Endothelial cell (in vitro differentiated cells): ENCODE measurements around the gene TMEM236. TPM values are rescaled to one million over a fixed set of nuclear protein-coding genes. Genes with fewer than 3 reads are reported as not detected.

Experiments used
- DNase-seq: peaks from one replicate; pipeline ENCODE4 v3.0.0; 2021; ENCODE audit warnings: low spot score
- H3K27ac Mint-ChIP-seq: one replicate; pipeline ENCODE4 v1.8.0; 2021; ENCODE audit warnings: mixed read lengths, inconsistent platforms; ENCODE audit not compliant: unreplicated experiment
- H3K27me3 Mint-ChIP-seq: one replicate; pipeline ENCODE4 v1.8.0; 2021; ENCODE audit warnings: mild to moderate bottlenecking, moderate library complexity, mixed read lengths, inconsistent platforms; ENCODE audit not compliant: unreplicated experiment
- H3K36me3 Mint-ChIP-seq: one replicate; pipeline ENCODE4 v1.8.0; 2021; ENCODE audit warnings: mild to moderate bottlenecking, low read depth, mixed read lengths, inconsistent platforms; ENCODE audit not compliant: unreplicated experiment
- H3K4me1 Mint-ChIP-seq: one replicate; pipeline ENCODE4 v1.8.0; 2021; ENCODE audit warnings: mild to moderate bottlenecking, mixed read lengths, inconsistent platforms; ENCODE audit not compliant: unreplicated experiment
- H3K4me3 Mint-ChIP-seq: one replicate; pipeline ENCODE4 v1.8.0; 2021; ENCODE audit warnings: mild to moderate bottlenecking, mixed read lengths, inconsistent platforms; ENCODE audit not compliant: unreplicated experiment
- H3K9me3 Mint-ChIP-seq: one replicate; pipeline ENCODE4 v1.8.0; 2021; ENCODE audit warnings: mixed read lengths, inconsistent platforms; ENCODE audit not compliant: unreplicated experiment
- CTCF ChIP-seq: fragments of 200-600 bp; sonication (generic); IDR thresholded peaks from one replicate; pipeline ENCODE4 v1.5.0; 2021; ENCODE audit warnings: antibody characterized with exemption; ENCODE audit not compliant: unreplicated experiment
- total RNA-seq: library from RNA; stranded (reverse); fragmentation: NEBNext Ultra II Directional; extraction: Animal tissue kit (Norgen Biotek cat#: 25700); gene quantifications from one replicate; pipeline ENCODE4 v1.2.1, GENCODE V29; 2021; ENCODE audit not compliant: unreplicated experiment

Gene TMEM236
- total RNA-seq, 1 donor from 2014 or later = 0.05 TPM

- H3K4me1 Mint-ChIP-seq = peaks cover 14% of the 10 kb centered on the region
- H3K4me3 Mint-ChIP-seq = no peak overlapping the region
- H3K9me3 Mint-ChIP-seq = no peaks in the 10 kb centered on the region
- peaks cover 6% of the 10 kb centered on the region for H3K27me3 Mint-ChIP-seq
- TF ChIP-seq CTCF = no peak
- no peak overlapping the region for H3K27ac Mint-ChIP-seq
- H3K36me3 Mint-ChIP-seq = no peaks in the 10 kb centered on the region
- no peak for DNase-seq
Measured at GRCh38 chr10:17765602-17766001, 13.6 kb downstream of the TMEM236 start.

- Mint-ChIP-seq H3K4me1 (peaks cover 7% of the 10 kb centered on the region), H3K27ac (no peak overlapping the region), H3K27me3 (peaks cover 6% of the 10 kb centered on the region), H3K9me3 (no peaks in the 10 kb centered on the region), H3K4me3 (no peak overlapping the region), H3K36me3 (no peaks in the 10 kb centered on the region)
- no peak for DNase-seq
- TF ChIP-seq CTCF = no peak
Measured at GRCh38 chr10:17766731-17767130, 14.7 kb downstream of the TMEM236 start.

- TF ChIP-seq CTCF = no peak
- Mint-ChIP-seq H3K27ac (no peak overlapping the region), H3K27me3 (peaks cover 3% of the 10 kb centered on the region), H3K36me3 (no peaks in the 10 kb centered on the region), H3K9me3 (no peaks in the 10 kb centered on the region), H3K4me3 (no peak overlapping the region), H3K4me1 (peaks cover 5% of the 10 kb centered on the region)
- DNase-seq = no peak
Measured at GRCh38 chr10:17768496-17768895, 16.5 kb downstream of the TMEM236 start.

GRCh38 chr10:17768957-17769356, 17.0 kb downstream of the TMEM236 start:
- Mint-ChIP-seq H3K4me1 (peaks cover 5% of the 10 kb centered on the region), H3K27me3 (peaks cover 3% of the 10 kb centered on the region), H3K36me3 (no peaks in the 10 kb centered on the region), H3K4me3 (no peak overlapping the region), H3K27ac (no peak overlapping the region), H3K9me3 (no peaks in the 10 kb centered on the region)
- DNase-seq = no peak
- no peak for TF ChIP-seq CTCF

GRCh38 chr10:17771017-17771416, 19.0 kb downstream of the TMEM236 start:
- no peaks in the 10 kb centered on the region for H3K36me3 Mint-ChIP-seq
- no peak overlapping the region for H3K4me3 Mint-ChIP-seq
- no peak for DNase-seq
- H3K27me3 Mint-ChIP-seq = peaks cover 2% of the 10 kb centered on the region
- no peak for TF ChIP-seq CTCF
- no peaks in the 10 kb centered on the region for H3K9me3 Mint-ChIP-seq
- peaks cover 5% of the 10 kb centered on the region for H3K4me1 Mint-ChIP-seq
- H3K27ac Mint-ChIP-seq = no peak overlapping the region
